ENCODE results near the gene ATRX.
"Not testable (repeated sequence)": the region's sequence is repeated elsewhere in the genome, so short reads cannot be mapped to it uniquely, and the experiment has no call there.

ATRX gene

GRCh38 chrX:77733342-77733741 is 52.7 kb downstream of the ATRX start:
- DNase-seq, result no peak

GRCh38 chrX:77731821-77732419 is 54.1 kb downstream of the ATRX start:
- no peak for DNase-seq

- not testable (repeated sequence) for DNase-seq
Observed at GRCh38 chrX:77726095-77726494, 59.9 kb downstream of the ATRX start.

- no peak for DNase-seq
Observed at GRCh38 chrX:77723681-77724080, 62.3 kb downstream of the ATRX start.

GRCh38 chrX:77719388-77719787 is 66.6 kb downstream of the ATRX start:
- no peak for DNase-seq

GRCh38 chrX:77704881-77705280 is 81.1 kb downstream of the ATRX start:
- DNase-seq, result no peak

- DNase-seq, result no peak
Observed at GRCh38 chrX:77698242-77698641, 87.8 kb downstream of the ATRX start.

GRCh38 chrX:77694491-77694890 is 91.5 kb downstream of the ATRX start:
- DNase-seq, result peak; percentile 8

GRCh38 chrX:77693594-77693993 is 92.4 kb downstream of the ATRX start:
- no peak for DNase-seq

- no peak for DNase-seq
Observed at GRCh38 chrX:77691916-77692315, 94.1 kb downstream of the ATRX start.

- DNase-seq, result no peak
Observed at GRCh38 chrX:77689376-77689775, 96.6 kb downstream of the ATRX start.

GRCh38 chrX:77685683-77686082 is 100.3 kb downstream of the ATRX start:
- DNase-seq, result not testable (repeated sequence)

- no peak for DNase-seq
Observed at GRCh38 chrX:77679144-77679543, 106.9 kb downstream of the ATRX start.

GRCh38 chrX:77675986-77676385 is 110.0 kb downstream of the ATRX start:
- DNase-seq, result no peak

GRCh38 chrX:77668391-77669237 is 117.4 kb downstream of the ATRX start:
- no peak for DNase-seq

GRCh38 chrX:77658886-77659285 is 127.1 kb downstream of the ATRX start:
- no peak for DNase-seq

GRCh38 chrX:77652095-77652494 is 133.9 kb downstream of the ATRX start:
- DNase-seq, result no peak

GRCh38 chrX:77640702-77641101 is 145.3 kb downstream of the ATRX start:
- DNase-seq, result no peak

- DNase-seq, result no peak
Observed at GRCh38 chrX:77639820-77640219, 146.2 kb downstream of the ATRX start.

GRCh38 chrX:77638397-77638796 is 147.6 kb downstream of the ATRX start:
- DNase-seq, result no peak

GRCh38 chrX:77635373-77635772 is 150.6 kb downstream of the ATRX start:
- no peak for DNase-seq

- no peak for DNase-seq
Observed at GRCh38 chrX:77628294-77629025, 157.6 kb downstream of the ATRX start.

GRCh38 chrX:77622672-77623071 is 163.3 kb downstream of the ATRX start:
- DNase-seq, result no peak

- DNase-seq, result no peak
Observed at GRCh38 chrX:77622233-77622632, 163.8 kb downstream of the ATRX start.

All from NCI-H1436 (cell line).